HEK293 (cell line): ENCODE results near the gene NOM1.

Experiments used
- TCF7L2 ChIP-seq: IDR thresholded peaks from 2 replicates; pipeline ENCODE4 v1.6.1; 2011; ENCODE audit warnings: low read depth, mild to moderate bottlenecking, inconsistent platforms, low read length, moderate library complexity, borderline replicate concordance
- ZBTB17 ChIP-seq: fragments of 450-650 bp; formaldehyde crosslinking; IDR thresholded peaks from 2 replicates; pipeline ENCODE4 v1.5.1; 2016; ENCODE audit warnings: missing biosample characterization, missing genetic modification characterization
- ZNF292 ChIP-seq: fragments of 450-650 bp; formaldehyde crosslinking; IDR thresholded peaks from 2 replicates; pipeline ENCODE4 v1.5.1; 2016; ENCODE audit warnings: low read depth, missing biosample characterization, missing genetic modification characterization, borderline replicate concordance
- ZNF558 ChIP-seq: fragments of 450-650 bp; formaldehyde crosslinking; IDR thresholded peaks from 2 replicates; pipeline ENCODE4 v1.5.1; 2016; ENCODE audit warnings: missing biosample characterization, missing genetic modification characterization
- ZNF658 ChIP-seq: fragments of 450-650 bp; formaldehyde crosslinking; IDR thresholded peaks from 2 replicates; pipeline ENCODE4; 2016; ENCODE audit warnings: missing biosample characterization, missing genetic modification characterization
- ZNF830 ChIP-seq: fragments of 450-650 bp; IDR thresholded peaks from 2 replicates; pipeline ENCODE4 v1.5.0; 2018; ENCODE audit warnings: missing biosample characterization, missing genetic modification characterization, low read depth, mild to moderate bottlenecking, moderate library complexity
- TF ChIP-seq, protein P1 (sequence below): fragments of 450-650 bp; formaldehyde crosslinking; IDR thresholded peaks from 2 replicates; pipeline ENCODE4 v1.5.1; 2016; ENCODE audit warnings: missing biosample characterization, missing genetic modification characterization
- TF ChIP-seq, protein P2 (sequence below): IDR thresholded peaks from 2 replicates; pipeline ENCODE4 v1.6.1; 2011; ENCODE audit warnings: mild to moderate bottlenecking, low read depth, low read length, borderline replicate concordance
- TF ChIP-seq, protein P3 (sequence below): fragments of 450-650 bp; formaldehyde crosslinking; IDR thresholded peaks from 2 replicates; pipeline ENCODE4 v1.5.1; 2016; ENCODE audit warnings: missing biosample characterization, missing genetic modification characterization

DNA sequence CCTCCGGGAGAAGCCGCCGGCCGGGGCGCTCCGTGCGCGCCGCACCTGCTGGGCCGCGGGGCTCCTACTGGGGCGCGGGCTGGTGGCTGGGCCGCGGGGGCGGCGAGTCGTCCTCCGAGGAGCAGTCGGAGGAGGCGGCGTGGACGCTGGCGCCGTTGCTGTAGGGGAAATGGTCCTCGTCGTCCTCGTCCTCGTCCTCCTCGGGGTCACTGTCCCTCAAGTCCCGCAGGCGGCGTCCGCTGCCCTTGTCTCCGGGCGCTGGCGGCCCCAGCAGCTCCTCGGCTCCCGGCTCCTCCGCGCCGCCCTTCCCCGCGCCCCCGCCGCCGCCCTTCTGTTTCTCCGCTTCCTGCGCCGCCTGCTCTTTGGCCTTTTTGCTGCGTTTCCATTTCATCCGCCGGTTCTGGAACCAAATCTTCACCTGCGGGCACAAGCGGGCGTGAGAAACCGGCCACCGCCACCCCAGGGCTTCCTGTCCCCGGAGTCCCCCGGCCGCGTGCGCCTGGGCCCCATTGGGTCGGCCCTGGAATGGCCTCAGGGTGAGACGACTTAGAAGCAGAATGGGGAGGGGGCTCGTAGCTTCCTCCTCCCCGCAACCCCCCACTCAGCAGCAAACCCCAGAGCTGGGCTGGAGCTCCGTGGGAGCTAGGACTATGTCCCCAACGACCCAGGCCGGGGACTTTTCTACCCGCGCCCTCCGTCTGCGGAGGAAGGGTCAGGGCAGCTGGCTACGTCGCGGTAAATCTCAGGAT lies 56.1 kb downstream of the NOM1 start:
- TF ChIP-seq, protein P1, sequence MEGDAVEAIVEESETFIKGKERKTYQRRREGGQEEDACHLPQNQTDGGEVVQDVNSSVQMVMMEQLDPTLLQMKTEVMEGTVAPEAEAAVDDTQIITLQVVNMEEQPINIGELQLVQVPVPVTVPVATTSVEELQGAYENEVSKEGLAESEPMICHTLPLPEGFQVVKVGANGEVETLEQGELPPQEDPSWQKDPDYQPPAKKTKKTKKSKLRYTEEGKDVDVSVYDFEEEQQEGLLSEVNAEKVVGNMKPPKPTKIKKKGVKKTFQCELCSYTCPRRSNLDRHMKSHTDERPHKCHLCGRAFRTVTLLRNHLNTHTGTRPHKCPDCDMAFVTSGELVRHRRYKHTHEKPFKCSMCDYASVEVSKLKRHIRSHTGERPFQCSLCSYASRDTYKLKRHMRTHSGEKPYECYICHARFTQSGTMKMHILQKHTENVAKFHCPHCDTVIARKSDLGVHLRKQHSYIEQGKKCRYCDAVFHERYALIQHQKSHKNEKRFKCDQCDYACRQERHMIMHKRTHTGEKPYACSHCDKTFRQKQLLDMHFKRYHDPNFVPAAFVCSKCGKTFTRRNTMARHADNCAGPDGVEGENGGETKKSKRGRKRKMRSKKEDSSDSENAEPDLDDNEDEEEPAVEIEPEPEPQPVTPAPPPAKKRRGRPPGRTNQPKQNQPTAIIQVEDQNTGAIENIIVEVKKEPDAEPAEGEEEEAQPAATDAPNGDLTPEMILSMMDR: no peak
- no peak for TF ChIP-seq ZBTB17 (tag by site-specific recombination)
- TF ChIP-seq TCF7L2: no peak
- no peak for TF ChIP-seq ZNF658 (tag by site-specific recombination)
- no peak for TF ChIP-seq ZNF830
- TF ChIP-seq, protein P2, sequence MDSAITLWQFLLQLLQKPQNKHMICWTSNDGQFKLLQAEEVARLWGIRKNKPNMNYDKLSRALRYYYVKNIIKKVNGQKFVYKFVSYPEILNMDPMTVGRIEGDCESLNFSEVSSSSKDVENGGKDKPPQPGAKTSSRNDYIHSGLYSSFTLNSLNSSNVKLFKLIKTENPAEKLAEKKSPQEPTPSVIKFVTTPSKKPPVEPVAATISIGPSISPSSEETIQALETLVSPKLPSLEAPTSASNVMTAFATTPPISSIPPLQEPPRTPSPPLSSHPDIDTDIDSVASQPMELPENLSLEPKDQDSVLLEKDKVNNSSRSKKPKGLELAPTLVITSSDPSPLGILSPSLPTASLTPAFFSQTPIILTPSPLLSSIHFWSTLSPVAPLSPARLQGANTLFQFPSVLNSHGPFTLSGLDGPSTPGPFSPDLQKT: no peak
- no peak for TF ChIP-seq ZNF558
- no peak for TF ChIP-seq ZNF292 (tag by site-specific recombination)
- TF ChIP-seq, protein P3, sequence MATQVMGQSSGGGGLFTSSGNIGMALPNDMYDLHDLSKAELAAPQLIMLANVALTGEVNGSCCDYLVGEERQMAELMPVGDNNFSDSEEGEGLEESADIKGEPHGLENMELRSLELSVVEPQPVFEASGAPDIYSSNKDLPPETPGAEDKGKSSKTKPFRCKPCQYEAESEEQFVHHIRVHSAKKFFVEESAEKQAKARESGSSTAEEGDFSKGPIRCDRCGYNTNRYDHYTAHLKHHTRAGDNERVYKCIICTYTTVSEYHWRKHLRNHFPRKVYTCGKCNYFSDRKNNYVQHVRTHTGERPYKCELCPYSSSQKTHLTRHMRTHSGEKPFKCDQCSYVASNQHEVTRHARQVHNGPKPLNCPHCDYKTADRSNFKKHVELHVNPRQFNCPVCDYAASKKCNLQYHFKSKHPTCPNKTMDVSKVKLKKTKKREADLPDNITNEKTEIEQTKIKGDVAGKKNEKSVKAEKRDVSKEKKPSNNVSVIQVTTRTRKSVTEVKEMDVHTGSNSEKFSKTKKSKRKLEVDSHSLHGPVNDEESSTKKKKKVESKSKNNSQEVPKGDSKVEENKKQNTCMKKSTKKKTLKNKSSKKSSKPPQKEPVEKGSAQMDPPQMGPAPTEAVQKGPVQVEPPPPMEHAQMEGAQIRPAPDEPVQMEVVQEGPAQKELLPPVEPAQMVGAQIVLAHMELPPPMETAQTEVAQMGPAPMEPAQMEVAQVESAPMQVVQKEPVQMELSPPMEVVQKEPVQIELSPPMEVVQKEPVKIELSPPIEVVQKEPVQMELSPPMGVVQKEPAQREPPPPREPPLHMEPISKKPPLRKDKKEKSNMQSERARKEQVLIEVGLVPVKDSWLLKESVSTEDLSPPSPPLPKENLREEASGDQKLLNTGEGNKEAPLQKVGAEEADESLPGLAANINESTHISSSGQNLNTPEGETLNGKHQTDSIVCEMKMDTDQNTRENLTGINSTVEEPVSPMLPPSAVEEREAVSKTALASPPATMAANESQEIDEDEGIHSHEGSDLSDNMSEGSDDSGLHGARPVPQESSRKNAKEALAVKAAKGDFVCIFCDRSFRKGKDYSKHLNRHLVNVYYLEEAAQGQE: no peak
